Endometrial microvascular endothelial cells (primary cell): ENCODE data around the gene TUBB3. TPM values are rescaled to one million over a fixed set of nuclear protein-coding genes. Genes with fewer than 3 reads are reported as not detected.

Source experiments
- in situ Hi-C: cut with HindIII; loops from 2 replicates; pipeline ENCODE4 v1.10.0; 2017; ENCODE audit warnings: low sequenced_read_pairs, low pct_unique_long_range_greater_than_20kb; ENCODE audit errors: inconsistent ontology term
- total RNA-seq: library from RNA; depleted of rRNA; stranded (reverse); fragments of >200 nt; gene quantifications from one replicate; pipeline ENCODE4 v1.2.3, GENCODE V29; 2015; ENCODE audit errors: inconsistent ontology term

The TUBB3 gene
- total RNA-seq, 1 donor from 2014 or later, result 119 TPM

GRCh38 chr16:89899879-89900481, 23.2 kb upstream of the TUBB3 start:
- in situ Hi-C loops, result no loop called here

- in situ Hi-C loops, result no loop called here
Observed at GRCh38 chr16:89900885-89901284, 22.3 kb upstream of the TUBB3 start.

GRCh38 chr16:89902980-89903379, 20.2 kb upstream of the TUBB3 start:
- in situ Hi-C loops, result no loop called here

GRCh38 chr16:89903908-89904515, 19.1 kb upstream of the TUBB3 start:
- in situ Hi-C loops, result no loop called here

GRCh38 chr16:89904606-89905510, 18.3 kb upstream of the TUBB3 start:
- in situ Hi-C loops, result no loop called here

GRCh38 chr16:89905511-89906139, 17.5 kb upstream of the TUBB3 start:
- in situ Hi-C loops, result no loop called here

- in situ Hi-C loops, result no loop called here
Observed at GRCh38 chr16:89906140-89907025, 16.8 kb upstream of the TUBB3 start.

GRCh38 chr16:89907055-89907814, 15.9 kb upstream of the TUBB3 start:
- in situ Hi-C loops, result no loop called here

- in situ Hi-C loops, result no loop called here
Observed at GRCh38 chr16:89908236-89908635, 14.9 kb upstream of the TUBB3 start.

- in situ Hi-C loops, result no loop called here
Observed at GRCh38 chr16:89909777-89910716, 13.1 kb upstream of the TUBB3 start.

GRCh38 chr16:89910717-89911354, 12.3 kb upstream of the TUBB3 start:
- in situ Hi-C loops, result no loop called here

- in situ Hi-C loops, result no loop called here
Observed at GRCh38 chr16:89911375-89911774, 11.8 kb upstream of the TUBB3 start.

- in situ Hi-C loops, result no loop called here
Observed at GRCh38 chr16:89912143-89912542, 11.0 kb upstream of the TUBB3 start.

- in situ Hi-C loops, result no loop called here
Observed at GRCh38 chr16:89912627-89913026, 10.5 kb upstream of the TUBB3 start.

GRCh38 chr16:89913408-89914387, 9.4 kb upstream of the TUBB3 start:
- in situ Hi-C loops, result no loop called here
